Measurements from ENCODE around the gene CDH4. TPM values are rescaled to one million over a fixed set of nuclear protein-coding genes. Genes with fewer than 3 reads are reported as not detected.
"Not testable (repeated sequence)": the region's sequence is repeated elsewhere in the genome, so short reads cannot be mapped to it uniquely, and the experiment has no call there.

The CDH4 gene
- polyA plus RNA-seq, 2 donors: 0.02 to 0.05 TPM

DNA sequence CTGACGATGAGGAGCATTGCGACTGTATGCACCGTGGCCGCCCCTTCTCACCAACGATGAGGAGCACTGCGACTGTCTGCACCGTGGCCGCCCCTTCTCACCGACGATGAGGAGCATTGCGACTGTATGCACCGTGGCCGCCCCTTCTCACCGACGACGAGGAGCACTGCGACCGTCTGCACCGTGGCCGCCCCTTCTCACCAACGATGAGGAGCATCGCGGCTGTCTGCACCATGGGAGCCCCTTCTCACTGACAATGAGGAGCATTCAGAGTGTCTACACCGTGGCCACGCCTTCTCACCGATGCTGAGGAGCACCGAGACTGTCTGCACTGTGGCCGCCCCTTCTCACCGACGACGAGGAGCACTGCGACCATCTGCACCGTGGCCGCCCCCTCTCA is 692.9 kb downstream of the CDH4 start:
- H3K36me3 ChIP-seq (ENCODE audit: control insufficient read depth in 2 of 2, insufficient read depth in 2 of 2, low read length in 1 of 2); H3K27ac ChIP-seq (ENCODE audit: low read depth in 2 of 2, low read length in 1 of 2); H3K9me3 ChIP-seq (ENCODE audit: control insufficient read depth in 2 of 2, insufficient read depth in 1 of 2, low read depth in 1 of 2, low read length in 1 of 2); H3K27me3 ChIP-seq (ENCODE audit: control insufficient read depth in 1 of 2, insufficient read depth in 2 of 2, low read length in 2 of 2); H3K4me3 ChIP-seq (ENCODE audit: low read depth in 1 of 2, low read length in 2 of 2); H3K4me1 ChIP-seq (ENCODE audit: control insufficient read depth in 2 of 2, insufficient read depth in 2 of 2, low read length in 1 of 2): not testable (repeated sequence)
- 75 to 95% methylated on average over 5 to 21 of the region's 34 CpGs for WGBS, 2 donors

- H3K4me3 ChIP-seq (ENCODE audit: low read depth in 1 of 2, low read length in 2 of 2); H3K4me1 ChIP-seq (ENCODE audit: control insufficient read depth in 2 of 2, insufficient read depth in 2 of 2, low read length in 1 of 2); H3K9me3 ChIP-seq (ENCODE audit: control insufficient read depth in 2 of 2, insufficient read depth in 1 of 2, low read depth in 1 of 2, low read length in 1 of 2); H3K36me3 ChIP-seq (ENCODE audit: control insufficient read depth in 2 of 2, insufficient read depth in 2 of 2, low read length in 1 of 2); H3K27me3 ChIP-seq (ENCODE audit: control insufficient read depth in 1 of 2, insufficient read depth in 2 of 2, low read length in 2 of 2); H3K27ac ChIP-seq (ENCODE audit: low read depth in 2 of 2, low read length in 1 of 2): not testable (repeated sequence)
- WGBS, 2 donors: 74 to 81% methylated on average over 21 to 22 of the region's 29 CpGs
Observed at GRCh38 chr20:61945495-61945894, 693.4 kb downstream of the CDH4 start.

DNA sequence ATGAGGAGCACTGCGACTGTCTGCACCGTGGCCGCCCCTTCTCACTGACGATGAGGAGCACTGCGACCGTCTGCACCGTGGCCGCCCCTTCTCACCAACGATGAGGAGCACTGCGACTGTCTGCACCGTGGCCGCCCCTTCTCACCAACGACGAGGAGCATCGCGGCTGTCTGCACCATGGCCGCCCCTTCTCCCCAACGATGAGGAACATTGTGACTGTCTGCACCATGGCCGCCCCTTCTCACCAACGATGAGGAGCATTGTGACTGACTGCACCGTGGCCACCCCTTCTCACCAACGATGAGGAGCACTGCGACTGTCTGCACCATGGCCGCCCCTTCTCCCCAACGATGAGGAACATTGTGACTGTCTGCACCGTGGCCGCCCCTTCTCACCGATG is 696.0 kb downstream of the CDH4 start:
- H3K9me3 ChIP-seq (ENCODE audit: control insufficient read depth in 2 of 2, insufficient read depth in 1 of 2, low read depth in 1 of 2, low read length in 1 of 2); H3K27me3 ChIP-seq (ENCODE audit: control insufficient read depth in 1 of 2, insufficient read depth in 2 of 2, low read length in 2 of 2); H3K36me3 ChIP-seq (ENCODE audit: control insufficient read depth in 2 of 2, insufficient read depth in 2 of 2, low read length in 1 of 2); H3K27ac ChIP-seq (ENCODE audit: low read depth in 2 of 2, low read length in 1 of 2); H3K4me1 ChIP-seq (ENCODE audit: control insufficient read depth in 2 of 2, insufficient read depth in 2 of 2, low read length in 1 of 2); H3K4me3 ChIP-seq (ENCODE audit: low read depth in 1 of 2, low read length in 2 of 2): not testable (repeated sequence)
- WGBS, 2 donors: 84 to 86% methylated on average over 23 to 24 of the region's 28 CpGs

- H3K4me3 ChIP-seq (ENCODE audit: low read depth in 1 of 2, low read length in 2 of 2): no peak overlapping the region
- H3K27ac ChIP-seq (ENCODE audit: low read depth in 2 of 2, low read length in 1 of 2): no peak overlapping the region
- H3K27me3 ChIP-seq (ENCODE audit: control insufficient read depth in 1 of 2, insufficient read depth in 2 of 2, low read length in 2 of 2): no peaks in the 10 kb centered on the region
- no peaks in the 10 kb centered on the region for H3K4me1 ChIP-seq (ENCODE audit: control insufficient read depth in 2 of 2, insufficient read depth in 2 of 2, low read length in 1 of 2)
- H3K36me3 ChIP-seq (ENCODE audit: control insufficient read depth in 2 of 2, insufficient read depth in 2 of 2, low read length in 1 of 2): no peaks in the 10 kb centered on the region
- WGBS, 2 donors: 87 to 89% methylated on average over 20 to 22 of the region's 22 CpGs
- H3K9me3 ChIP-seq (ENCODE audit: control insufficient read depth in 2 of 2, insufficient read depth in 1 of 2, low read depth in 1 of 2, low read length in 1 of 2): no peaks in the 10 kb centered on the region
Observed at GRCh38 chr20:61948586-61949362, 696.7 kb downstream of the CDH4 start.

DNA sequence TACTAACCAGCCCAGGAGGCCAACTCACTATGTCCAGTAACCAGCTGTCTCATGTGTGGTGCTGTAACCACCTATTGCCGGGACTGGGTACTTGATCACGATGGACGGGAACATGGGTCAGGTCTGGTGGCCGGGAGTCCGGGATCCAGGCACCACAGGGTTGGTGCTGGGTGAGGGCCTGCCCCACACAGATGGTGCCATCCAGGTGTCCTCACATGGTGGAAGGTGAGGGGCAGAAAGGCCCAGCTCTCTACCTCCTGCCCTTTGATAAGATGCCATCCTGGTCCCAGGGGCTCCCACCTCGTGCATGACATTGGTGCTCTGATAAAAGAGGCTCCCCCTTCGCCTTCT is 697.3 kb downstream of the CDH4 start:
- WGBS, 2 donors: 89 to 90% methylated on average over 7 of the region's 7 CpGs
- no peak overlapping the region for H3K4me3 ChIP-seq (ENCODE audit: low read depth in 1 of 2, low read length in 2 of 2)
- no peaks in the 10 kb centered on the region for H3K9me3 ChIP-seq (ENCODE audit: control insufficient read depth in 2 of 2, insufficient read depth in 1 of 2, low read depth in 1 of 2, low read length in 1 of 2)
- H3K27ac ChIP-seq (ENCODE audit: low read depth in 2 of 2, low read length in 1 of 2): no peak overlapping the region
- no peaks in the 10 kb centered on the region for H3K36me3 ChIP-seq (ENCODE audit: control insufficient read depth in 2 of 2, insufficient read depth in 2 of 2, low read length in 1 of 2)
- H3K4me1 ChIP-seq (ENCODE audit: control insufficient read depth in 2 of 2, insufficient read depth in 2 of 2, low read length in 1 of 2): no peaks in the 10 kb centered on the region
- H3K27me3 ChIP-seq (ENCODE audit: control insufficient read depth in 1 of 2, insufficient read depth in 2 of 2, low read length in 2 of 2): no peaks in the 10 kb centered on the region

- no peaks in the 10 kb centered on the region for H3K27me3 ChIP-seq (ENCODE audit: control insufficient read depth in 1 of 2, insufficient read depth in 2 of 2, low read length in 2 of 2)
- H3K27ac ChIP-seq (ENCODE audit: low read depth in 2 of 2, low read length in 1 of 2): no peak overlapping the region
- no peaks in the 10 kb centered on the region for H3K9me3 ChIP-seq (ENCODE audit: control insufficient read depth in 2 of 2, insufficient read depth in 1 of 2, low read depth in 1 of 2, low read length in 1 of 2)
- no peak overlapping the region for H3K4me3 ChIP-seq (ENCODE audit: low read depth in 1 of 2, low read length in 2 of 2)
- H3K36me3 ChIP-seq (ENCODE audit: control insufficient read depth in 2 of 2, insufficient read depth in 2 of 2, low read length in 1 of 2): no peaks in the 10 kb centered on the region
- WGBS, 2 donors: 80% methylated on average over 20 to 21 of the region's 21 CpGs
- H3K4me1 ChIP-seq (ENCODE audit: control insufficient read depth in 2 of 2, insufficient read depth in 2 of 2, low read length in 1 of 2): no peaks in the 10 kb centered on the region
Observed at GRCh38 chr20:61949714-61950640, 697.9 kb downstream of the CDH4 start.

- H3K36me3 ChIP-seq (ENCODE audit: control insufficient read depth in 2 of 2, insufficient read depth in 2 of 2, low read length in 1 of 2): no peaks in the 10 kb centered on the region
- H3K4me3 ChIP-seq (ENCODE audit: low read depth in 1 of 2, low read length in 2 of 2): no peak overlapping the region
- H3K4me1 ChIP-seq (ENCODE audit: control insufficient read depth in 2 of 2, insufficient read depth in 2 of 2, low read length in 1 of 2): no peaks in the 10 kb centered on the region
- no peaks in the 10 kb centered on the region for H3K27me3 ChIP-seq (ENCODE audit: control insufficient read depth in 1 of 2, insufficient read depth in 2 of 2, low read length in 2 of 2)
- no peak overlapping the region for H3K27ac ChIP-seq (ENCODE audit: low read depth in 2 of 2, low read length in 1 of 2)
- WGBS, 2 donors: 35 to 46% methylated on average over 6 to 7 of the region's 7 CpGs
- H3K9me3 ChIP-seq (ENCODE audit: control insufficient read depth in 2 of 2, insufficient read depth in 1 of 2, low read depth in 1 of 2, low read length in 1 of 2): no peaks in the 10 kb centered on the region
Observed at GRCh38 chr20:61950641-61951071, 698.6 kb downstream of the CDH4 start.

- Histone ChIP-seq H3K27me3 (ENCODE audit: control insufficient read depth in 1 of 2, insufficient read depth in 2 of 2, low read length in 2 of 2) (no peaks in the 10 kb centered on the region), H3K9me3 (ENCODE audit: control insufficient read depth in 2 of 2, insufficient read depth in 1 of 2, low read depth in 1 of 2, low read length in 1 of 2) (no peaks in the 10 kb centered on the region), H3K36me3 (ENCODE audit: control insufficient read depth in 2 of 2, insufficient read depth in 2 of 2, low read length in 1 of 2) (no peaks in the 10 kb centered on the region), H3K4me1 (ENCODE audit: control insufficient read depth in 2 of 2, insufficient read depth in 2 of 2, low read length in 1 of 2) (no peaks in the 10 kb centered on the region), H3K4me3 (ENCODE audit: low read depth in 1 of 2, low read length in 2 of 2) (no peak overlapping the region), H3K27ac (ENCODE audit: low read depth in 2 of 2, low read length in 1 of 2) (no peak overlapping the region)
- 26 to 41% methylated on average over 20 of the region's 22 CpGs for WGBS, 2 donors
Observed at GRCh38 chr20:61951695-61952533, 699.9 kb downstream of the CDH4 start.
